Loucy (cell line): Measurements from ENCODE around the gene ST8SIA5.
A peak's percentile ranks its signal among the peaks of the same experiment; 100 is the strongest.

ENCODE experiments used
- H2AFZ ChIP-seq: fragments of 200-600 bp; sonication (generic); 2 replicates; pipeline ENCODE4 v1.6.0; 2016; ENCODE audit warnings: antibody characterized with exemption, mild to moderate bottlenecking, low read length, moderate library complexity
- H3F3A ChIP-seq: fragments of 200-600 bp; 2 replicates; pipeline ENCODE4 v1.6.0; 2016; ENCODE audit warnings: antibody characterized with exemption, low read depth, mild to moderate bottlenecking
- H3K27me3 ChIP-seq: fragments of 200-600 bp; sonication (generic); 2 replicates; pipeline ENCODE4 v1.6.1; 2014; ENCODE audit warnings: low read length, mild to moderate bottlenecking; ENCODE audit not compliant: insufficient read depth, poor library complexity, severe bottlenecking
- H3K36me3 ChIP-seq: fragments of 200-600 bp; sonication (generic); 2 replicates; pipeline ENCODE4 v1.6.1; 2016; ENCODE audit warnings: low read length; ENCODE audit not compliant: insufficient read depth
- H3K4me1 ChIP-seq: fragments of 200-600 bp; sonication (generic); 2 replicates; pipeline ENCODE4 v1.5.1; 2014; ENCODE audit warnings: low read length, mild to moderate bottlenecking; ENCODE audit not compliant: insufficient read depth, poor library complexity, severe bottlenecking
- H3K4me2 ChIP-seq: fragments of 200-600 bp; sonication (generic); 2 replicates; pipeline ENCODE4 v1.6.0; 2014; ENCODE audit warnings: antibody characterized with exemption, low read length, low read depth, mild to moderate bottlenecking; ENCODE audit not compliant: poor library complexity, severe bottlenecking
- H3K4me3 ChIP-seq: fragments of 200-600 bp; sonication (generic); 2 replicates; pipeline ENCODE4 v1.5.1; 2014; ENCODE audit warnings: low read length, mild to moderate bottlenecking, mixed read lengths; ENCODE audit not compliant: poor library complexity, severe bottlenecking
- H3K79me2 ChIP-seq: fragments of 200-600 bp; sonication (generic); 2 replicates; pipeline ENCODE4 v1.6.1; 2014; ENCODE audit warnings: low read length; ENCODE audit not compliant: insufficient read depth
- H3K9ac ChIP-seq: fragments of 200-600 bp; sonication (generic); 2 replicates; pipeline ENCODE4 v1.6.0; 2014; ENCODE audit warnings: mild to moderate bottlenecking, low read depth, low read length, moderate library complexity; ENCODE audit not compliant: poor library complexity, severe bottlenecking
- H3K9me2 ChIP-seq: fragments of 200-600 bp; sonication (generic); replicated peaks from 2 replicates; pipeline ENCODE4 v1.6.1; 2016; ENCODE audit warnings: low read depth, low read length, mixed read lengths
- H3K9me3 ChIP-seq: fragments of 200-600 bp; sonication (generic); 2 replicates; pipeline ENCODE4 v1.6.1; 2014; ENCODE audit warnings: mild to moderate bottlenecking, antibody characterized with exemption, low read length, low read depth; ENCODE audit not compliant: insufficient read depth
- H4K20me1 ChIP-seq: fragments of 200-600 bp; sonication (generic); 2 replicates; pipeline ENCODE4 v1.6.0; 2014; ENCODE audit warnings: antibody characterized with exemption, low read length, mild to moderate bottlenecking; ENCODE audit not compliant: insufficient read depth, poor library complexity, severe bottlenecking
- CTCF ChIP-seq: fragments of 200-600 bp; sonication (generic); conservative IDR thresholded peaks from 2 replicates; pipeline ENCODE4 v1.5.1; 2014; ENCODE audit warnings: mild to moderate bottlenecking, antibody characterized with exemption, low read length
- EZH2phosphoT487 ChIP-seq: fragments of 200-600 bp; IDR thresholded peaks from 2 replicates; pipeline ENCODE4 v1.6.1; 2018; ENCODE audit warnings: antibody characterized with exemption, mild to moderate bottlenecking, moderate library complexity, borderline replicate concordance

ST8SIA5 gene

GRCh38 chr18:46772357-46772756, 15.5 kb upstream of the ST8SIA5 start:
- no peak overlapping the region for H3K4me2 ChIP-seq
- TF ChIP-seq EZH2phosphoT487 (no peak), CTCF (peak; percentile 34)

DNA sequence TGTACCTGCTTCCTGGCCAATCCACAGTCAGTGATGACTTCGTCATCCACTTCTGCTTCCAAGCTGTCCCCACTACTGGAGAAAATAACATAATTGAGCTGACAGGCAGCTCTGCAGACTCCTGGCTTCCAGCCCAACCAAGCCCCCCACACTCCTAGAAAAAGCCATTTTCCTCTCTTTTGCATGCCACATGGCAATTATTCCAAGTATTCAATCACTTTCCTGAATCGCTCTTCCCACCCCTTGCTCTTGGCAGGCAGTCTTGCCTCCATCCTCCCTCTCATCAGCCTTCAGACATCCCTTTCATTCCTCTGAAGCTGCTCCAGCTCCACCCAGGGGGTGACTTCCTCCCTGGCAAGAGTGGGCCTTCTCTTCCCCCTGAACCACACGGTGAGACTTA, 14.3 kb upstream of the ST8SIA5 start:
- Histone ChIP-seq H3K9me3 (no peaks in the 10 kb centered on the region), H3K27me3 (no peaks in the 10 kb centered on the region), H3K79me2 (no peaks in the 10 kb centered on the region), H3K9me2 (no peaks in the 10 kb centered on the region), H3K4me1 (peaks cover 10% of the 10 kb centered on the region), H3K9ac (no peak overlapping the region), H3K36me3 (no peaks in the 10 kb centered on the region), H4K20me1 (no peaks in the 10 kb centered on the region), H3K4me3 (no peak overlapping the region), H3F3A (no peaks in the 10 kb centered on the region), H3K4me2 (no peak overlapping the region), H2AFZ (no peak overlapping the region)
- TF ChIP-seq EZH2phosphoT487 (no peak), CTCF (no peak)

More at GRCh38 chr18:46772357-46772756, 15.5 kb upstream of the ST8SIA5 start:
- no peaks in the 10 kb centered on the region for H4K20me1 ChIP-seq
- no peaks in the 10 kb centered on the region for H3K9me3 ChIP-seq
- no peak overlapping the region for H3K4me3 ChIP-seq
- no peaks in the 10 kb centered on the region for H3K79me2 ChIP-seq
- H3K27me3 ChIP-seq = no peaks in the 10 kb centered on the region
- H3K9ac ChIP-seq = no peak overlapping the region
- H2AFZ ChIP-seq = no peak overlapping the region
- no peaks in the 10 kb centered on the region for H3K9me2 ChIP-seq
- peaks cover 7% of the 10 kb centered on the region for H3K4me1 ChIP-seq
- no peaks in the 10 kb centered on the region for H3F3A ChIP-seq
- no peaks in the 10 kb centered on the region for H3K36me3 ChIP-seq

GRCh38 chr18:46770708-46771107, 13.9 kb upstream of the ST8SIA5 start:
- Histone ChIP-seq H3K27me3 (no peaks in the 10 kb centered on the region), H3F3A (no peaks in the 10 kb centered on the region), H3K79me2 (no peaks in the 10 kb centered on the region), H3K9me3 (no peaks in the 10 kb centered on the region), H3K4me2 (no peak overlapping the region), H3K9me2 (no peaks in the 10 kb centered on the region), H3K9ac (no peak overlapping the region), H3K36me3 (no peaks in the 10 kb centered on the region), H3K4me1 (peaks cover 10% of the 10 kb centered on the region), H3K4me3 (no peak overlapping the region), H2AFZ (no peak overlapping the region), H4K20me1 (no peaks in the 10 kb centered on the region)
- TF ChIP-seq CTCF (no peak), EZH2phosphoT487 (no peak)
